Measurements from ENCODE around the gene FGF1. TPM values are rescaled to one million over a fixed set of nuclear protein-coding genes. Genes with fewer than 3 reads are reported as not detected.

The FGF1 gene
- total RNA-seq, 1 experiment from 2014 or later, result 3.2 TPM

- no peak overlapping the region for H3K4me2 ChIP-seq (ENCODE audit: insufficient read depth, insufficient read length, low read length)
Measured at GRCh38 chr5:142636093-142636492, 49.8 kb downstream of the FGF1 start.

More at GRCh38 chr5:142636093-142636492, 49.8 kb downstream of the FGF1 start:
- Histone ChIP-seq H2AK5ac (ENCODE audit: insufficient read length, low read length) (no peak overlapping the region), H3K79me2 (ENCODE audit: insufficient read depth, low read length) (0 out of 2 replicates have a peak, but pooled peaks cover 2% of the 10 kb centered on the region), H4K91ac (ENCODE audit: insufficient read length, low read depth, low read length) (no peak overlapping the region), H2BK20ac (ENCODE audit: low read depth, low read length, poor library complexity, severe bottlenecking) (no peak overlapping the region), H3K14ac (ENCODE audit: insufficient read depth, low read length) (no peak overlapping the region), H2BK5ac (ENCODE audit: insufficient read length, low read length) (no peak overlapping the region), H3K9ac (ENCODE audit: extremely low read depth, insufficient read length, low read length) (no peak overlapping the region), H3K4ac (ENCODE audit: low read depth, low read length) (no peak overlapping the region), H2AFZ (ENCODE audit: low read length) (no peak overlapping the region), H3K27me3 (ENCODE audit: insufficient read depth, low read length) (no peaks in the 10 kb centered on the region), H2BK12ac (ENCODE audit: insufficient read length, low read depth, low read length) (no peak overlapping the region), H2BK15ac (ENCODE audit: low read depth, low read length) (no peak overlapping the region), H4K8ac (replicated peaks; ENCODE audit: insufficient read length, low read depth, low read length) (no peak overlapping the region), H3K79me1 (ENCODE audit: insufficient read depth, low read depth, low read length, poor library complexity, severe bottlenecking) (no peaks in the 10 kb centered on the region), H3K9me3 (ENCODE audit: control insufficient read depth, low read depth, low read length) (no peaks in the 10 kb centered on the region), H3K27ac (ENCODE audit: insufficient read length, low read depth, low read length) (no peak overlapping the region), H3K56ac (ENCODE audit: insufficient read length, low read depth, low read length) (no peak overlapping the region), H2BK120ac (ENCODE audit: low read depth, low read length, poor library complexity, severe bottlenecking) (no peak overlapping the region), H3T11ph (ENCODE audit: low read length) (no peak overlapping the region), H3K23ac (ENCODE audit: insufficient read length, low read depth, low read length) (no peak overlapping the region), H3K18ac (ENCODE audit: insufficient read length, low read depth, low read length) (no peak overlapping the region), H4K20me1 (ENCODE audit: control insufficient read depth, insufficient read depth, insufficient read length) (no peaks in the 10 kb centered on the region), H3K23me2 (ENCODE audit: insufficient read length, low read depth, low read length, poor library complexity, severe bottlenecking) (no peaks in the 10 kb centered on the region), H4K5ac (ENCODE audit: insufficient read length, low read depth, low read length) (no peak overlapping the region), H3K4me1 (ENCODE audit: insufficient read depth, low read length) (0 out of 2 replicates have a peak, but pooled peaks cover 2% of the 10 kb centered on the region)
- Mint-ChIP-seq H3K4me3 (no peak overlapping the region), H3K36me3 (ENCODE audit: insufficient read depth in 1 of 3, low read depth in 3 of 3) (no peaks in the 10 kb centered on the region; a peak in 1 of 7 replicates), H3K4me1 (peaks cover 9 to 13% of the 10 kb centered on the region in 2 experiments), H3K27ac (no peak overlapping the region; a peak in 1 of 7 replicates), H3K9me3 (no peaks in the 10 kb centered on the region), H3K27me3 (ENCODE audit: low read depth) (no peaks in the 10 kb centered on the region)
- DNase-seq, result no peak
- TF ChIP-seq CTCF (conservative IDR thresholded peaks at IDR 0.05), result no peak
- no CpG with 5 or more reads among the region's 5 CpGs for WGBS (ENCODE audit: extremely low coverage, insufficient read length, low lambda C conversion rate)
